Fibroblast of mammary gland (primary cell): ENCODE measurements around the gene RAB15.
A peak's percentile ranks its signal among the peaks of the same experiment; 100 is the strongest.

ENCODE experiments used
- DNase-seq: peaks from one replicate; pipeline ENCODE4 v3.0.0-alpha.2; 2010; ENCODE audit warnings: low read depth
- H3K4me3 ChIP-seq: 2 replicates; pipeline ENCODE4 v1.5.1; 2011; ENCODE audit warnings: low read depth, mild to moderate bottlenecking, low read length, moderate library complexity; ENCODE audit not compliant: control insufficient read depth
- CTCF ChIP-seq: conservative IDR thresholded peaks from 2 replicates; pipeline ENCODE4 v1.5.1; 2011; ENCODE audit warnings: low read depth, low read length, inconsistent platforms; ENCODE audit not compliant: control insufficient read depth, insufficient read depth

The RAB15 gene

GRCh38 chr14:65000898-65001591 is 28.9 kb upstream of the RAB15 start:
- no peak for DNase-seq
- no peak overlapping the region for H3K4me3 ChIP-seq
- no peak for TF ChIP-seq CTCF

GRCh38 chr14:64998455-64998931 is 26.4 kb upstream of the RAB15 start:
- no peak for TF ChIP-seq CTCF
- DNase-seq = peak; percentile 33
- no peak overlapping the region for H3K4me3 ChIP-seq

GRCh38 chr14:64997108-64997794 is 25.1 kb upstream of the RAB15 start:
- H3K4me3 ChIP-seq = no peak overlapping the region
- no peak for TF ChIP-seq CTCF
- DNase-seq = peak; percentile 29

GRCh38 chr14:64995291-64995690 is 23.2 kb upstream of the RAB15 start:
- TF ChIP-seq CTCF = no peak
- H3K4me3 ChIP-seq = no peak overlapping the region
- DNase-seq = no peak

- no peak for TF ChIP-seq CTCF
- no peak overlapping the region for H3K4me3 ChIP-seq
- no peak for DNase-seq
Observed at GRCh38 chr14:64994540-64994939, 22.4 kb upstream of the RAB15 start.

GRCh38 chr14:64993266-64993930 is 21.3 kb upstream of the RAB15 start:
- no peak for TF ChIP-seq CTCF

More at GRCh38 chr14:64993266-64993930, 21.3 kb upstream of the RAB15 start:
- no peak for DNase-seq
- no peak overlapping the region for H3K4me3 ChIP-seq
